Measurements from ENCODE around the gene CSNK1G2. TPM values are rescaled to one million over a fixed set of nuclear protein-coding genes. Genes with fewer than 3 reads are reported as not detected.

CSNK1G2 gene
- total and polyA plus RNA-seq, 2 of the 13 experiments (the other 11 are each of a cell fraction or from before 2014, with no cell fraction given): 53.8 to 72.5 TPM

DNA sequence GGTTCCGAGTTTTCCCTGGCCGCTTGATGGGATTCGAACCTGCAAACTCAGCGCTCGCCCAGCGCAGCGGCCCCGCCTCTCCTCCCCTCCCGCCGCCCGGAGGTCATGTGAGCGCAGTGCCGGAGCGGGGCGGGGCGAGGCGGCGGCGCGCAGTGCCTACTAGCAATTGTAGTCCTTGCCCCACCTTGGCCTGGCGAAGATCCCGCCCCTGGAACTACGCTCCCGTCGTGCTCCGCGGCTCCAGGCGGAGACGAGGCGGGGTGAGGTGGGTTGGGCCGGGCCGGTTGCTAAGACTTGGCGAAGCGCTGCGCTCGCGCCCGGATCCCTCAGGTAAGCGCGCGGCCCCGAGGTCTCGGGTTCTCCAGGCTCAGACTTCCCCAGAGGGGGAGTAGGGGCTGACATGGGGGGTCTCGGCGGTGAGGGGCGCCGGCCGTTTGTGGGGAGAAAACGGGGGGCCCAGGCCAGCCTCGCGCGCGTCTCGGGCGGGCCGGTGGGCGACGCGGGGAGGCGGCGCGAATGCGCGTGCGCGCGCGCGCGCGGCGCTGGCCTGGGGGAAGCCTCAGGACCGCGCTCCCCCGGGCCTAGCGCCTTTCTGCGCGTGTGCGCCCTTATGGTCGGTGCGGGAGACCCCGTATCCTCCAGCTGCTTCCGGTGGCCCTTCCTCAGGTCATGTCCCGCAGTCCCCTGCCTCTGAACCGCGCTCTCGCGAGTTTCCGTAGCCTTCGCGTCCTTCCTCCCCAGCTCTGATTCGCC lies 35.7 kb upstream of the CSNK1G2 start, which contains the start of the genes ADAT3 and SCAMP4 (continued):
- TF ChIP-seq, protein P1, sequence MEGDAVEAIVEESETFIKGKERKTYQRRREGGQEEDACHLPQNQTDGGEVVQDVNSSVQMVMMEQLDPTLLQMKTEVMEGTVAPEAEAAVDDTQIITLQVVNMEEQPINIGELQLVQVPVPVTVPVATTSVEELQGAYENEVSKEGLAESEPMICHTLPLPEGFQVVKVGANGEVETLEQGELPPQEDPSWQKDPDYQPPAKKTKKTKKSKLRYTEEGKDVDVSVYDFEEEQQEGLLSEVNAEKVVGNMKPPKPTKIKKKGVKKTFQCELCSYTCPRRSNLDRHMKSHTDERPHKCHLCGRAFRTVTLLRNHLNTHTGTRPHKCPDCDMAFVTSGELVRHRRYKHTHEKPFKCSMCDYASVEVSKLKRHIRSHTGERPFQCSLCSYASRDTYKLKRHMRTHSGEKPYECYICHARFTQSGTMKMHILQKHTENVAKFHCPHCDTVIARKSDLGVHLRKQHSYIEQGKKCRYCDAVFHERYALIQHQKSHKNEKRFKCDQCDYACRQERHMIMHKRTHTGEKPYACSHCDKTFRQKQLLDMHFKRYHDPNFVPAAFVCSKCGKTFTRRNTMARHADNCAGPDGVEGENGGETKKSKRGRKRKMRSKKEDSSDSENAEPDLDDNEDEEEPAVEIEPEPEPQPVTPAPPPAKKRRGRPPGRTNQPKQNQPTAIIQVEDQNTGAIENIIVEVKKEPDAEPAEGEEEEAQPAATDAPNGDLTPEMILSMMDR (CRISPR knock-in tag; IDR thresholded peaks at IDR 0.05): no peak
- TF ChIP-seq HNF4G (IDR thresholded peaks at IDR 0.05; ENCODE audit: borderline replicate concordance, low read depth, low read length) (no peak; the same call in 1 of the 2 replicates), HNF4G (CRISPR knock-in tag; IDR thresholded peaks at IDR 0.05; ENCODE audit: borderline replicate concordance, low read depth) (no peak), RCOR2 (CRISPR knock-in tag; IDR thresholded peaks at IDR 0.05) (no peak), HOXA7 (CRISPR knock-in tag; IDR thresholded peaks at IDR 0.05) (no peak), HES4 (CRISPR knock-in tag; IDR thresholded peaks at IDR 0.05; ENCODE audit: borderline replicate concordance) (peak; percentile 70; the same call in 1 of the 2 replicates), SAFB2 (CRISPR knock-in tag; IDR thresholded peaks at IDR 0.05; ENCODE audit: borderline replicate concordance, low read depth) (peak; percentile 60; the same call in 1 of the 2 replicates), ZNF781 (CRISPR knock-in tag; IDR thresholded peaks at IDR 0.05; ENCODE audit: borderline replicate concordance, not compliant biosample characterization) (no peak), MAZ (IDR thresholded peaks at IDR 0.05; ENCODE audit: borderline replicate concordance, low read depth, low read length) (peak; percentile 97), MAZ (CRISPR knock-in tag; IDR thresholded peaks at IDR 0.05; ENCODE audit: low read depth) (peak; percentile 93), CENPT (CRISPR knock-in tag; IDR thresholded peaks at IDR 0.05; ENCODE audit: low read depth) (no peak), PAWR (CRISPR knock-in tag; IDR thresholded peaks at IDR 0.05; ENCODE audit: borderline replicate concordance) (no peak), ATF7-NPFF (CRISPR knock-in tag; IDR thresholded peaks at IDR 0.05; ENCODE audit: low read depth) (no peak), ZNF83 (CRISPR knock-in tag; IDR thresholded peaks at IDR 0.05; ENCODE audit: borderline replicate concordance) (no peak), BHLHE40 (IDR thresholded peaks at IDR 0.05; ENCODE audit: low read length) (peak; percentile 84), ZNF431 (CRISPR knock-in tag; IDR thresholded peaks at IDR 0.05; ENCODE audit: borderline replicate concordance, low read depth) (no peak), MED8 (CRISPR knock-in tag; IDR thresholded peaks at IDR 0.05; ENCODE audit: insufficient replicate concordance) (peak; percentile 4), MZF1 (CRISPR knock-in tag; IDR thresholded peaks at IDR 0.05; ENCODE audit: borderline replicate concordance) (no peak)
- TF ChIP-seq, protein P2, sequence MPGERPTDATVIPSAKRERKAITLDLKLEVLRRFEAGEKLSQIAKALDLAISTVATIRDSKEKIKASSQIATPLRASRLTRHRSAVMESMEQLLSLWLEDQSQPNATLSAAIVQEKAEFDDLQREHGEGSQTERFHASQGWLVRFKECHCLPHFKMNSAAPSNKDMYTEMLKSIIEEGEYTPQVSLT (CRISPR knock-in tag; IDR thresholded peaks at IDR 0.05; ENCODE audit: borderline replicate concordance, low read depth): no peak
- TF ChIP-seq, protein P3, sequence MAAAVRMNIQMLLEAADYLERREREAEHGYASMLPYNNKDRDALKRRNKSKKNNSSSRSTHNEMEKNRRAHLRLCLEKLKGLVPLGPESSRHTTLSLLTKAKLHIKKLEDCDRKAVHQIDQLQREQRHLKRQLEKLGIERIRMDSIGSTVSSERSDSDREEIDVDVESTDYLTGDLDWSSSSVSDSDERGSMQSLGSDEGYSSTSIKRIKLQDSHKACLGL (CRISPR knock-in tag; IDR thresholded peaks at IDR 0.05): no peak; the same call in 1 of the 2 replicates
- TF ChIP-seq, protein P4, sequence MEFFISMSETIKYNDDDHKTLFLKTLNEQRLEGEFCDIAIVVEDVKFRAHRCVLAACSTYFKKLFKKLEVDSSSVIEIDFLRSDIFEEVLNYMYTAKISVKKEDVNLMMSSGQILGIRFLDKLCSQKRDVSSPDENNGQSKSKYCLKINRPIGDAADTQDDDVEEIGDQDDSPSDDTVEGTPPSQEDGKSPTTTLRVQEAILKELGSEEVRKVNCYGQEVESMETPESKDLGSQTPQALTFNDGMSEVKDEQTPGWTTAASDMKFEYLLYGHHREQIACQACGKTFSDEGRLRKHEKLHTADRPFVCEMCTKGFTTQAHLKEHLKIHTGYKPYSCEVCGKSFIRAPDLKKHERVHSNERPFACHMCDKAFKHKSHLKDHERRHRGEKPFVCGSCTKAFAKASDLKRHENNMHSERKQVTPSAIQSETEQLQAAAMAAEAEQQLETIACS (CRISPR knock-in tag; IDR thresholded peaks at IDR 0.05): peak; percentile 93
